Ishikawa (cell line): ENCODE data around the gene MYO7A.

Source experiments
- RAD21 ChIP-seq: IDR thresholded peaks from 2 replicates; pipeline ENCODE4 v1.6.1; 2012; ENCODE audit warnings: low read depth
- TAF1 ChIP-seq: IDR thresholded peaks from 2 replicates; pipeline ENCODE4 v1.6.1; 2012; ENCODE audit warnings: low read depth, mild to moderate bottlenecking
- TF ChIP-seq, protein P1 (sequence below): IDR thresholded peaks from 2 replicates; pipeline ENCODE4 v1.6.1; 2012

DNA sequence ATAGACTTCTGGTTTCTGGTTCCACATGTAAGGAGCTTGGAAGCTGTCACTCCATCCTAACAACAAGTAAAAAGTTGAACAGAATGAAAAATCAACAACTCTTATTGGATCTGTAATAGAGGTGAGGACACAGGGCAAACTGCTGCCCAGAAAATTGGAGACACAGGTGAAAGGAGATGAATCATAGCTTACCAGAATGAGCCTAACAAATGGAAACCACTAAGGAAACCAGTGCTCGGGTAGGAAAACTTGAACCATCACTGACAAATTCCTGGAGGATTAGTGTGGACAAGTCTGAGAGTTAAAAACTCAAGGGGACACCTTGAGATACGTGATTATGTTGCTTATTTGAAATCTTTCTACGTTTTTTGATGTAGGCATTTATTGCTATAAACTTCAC is 121.4 kb downstream of the MYO7A start:
- no peak for TF ChIP-seq RAD21
- TF ChIP-seq, protein P1, sequence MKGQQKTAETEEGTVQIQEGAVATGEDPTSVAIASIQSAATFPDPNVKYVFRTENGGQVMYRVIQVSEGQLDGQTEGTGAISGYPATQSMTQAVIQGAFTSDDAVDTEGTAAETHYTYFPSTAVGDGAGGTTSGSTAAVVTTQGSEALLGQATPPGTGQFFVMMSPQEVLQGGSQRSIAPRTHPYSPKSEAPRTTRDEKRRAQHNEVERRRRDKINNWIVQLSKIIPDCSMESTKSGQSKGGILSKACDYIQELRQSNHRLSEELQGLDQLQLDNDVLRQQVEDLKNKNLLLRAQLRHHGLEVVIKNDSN: no peak
- no peak for TF ChIP-seq TAF1
